Astrocyte (in vitro differentiated cells and primary cell): Measurements from ENCODE around the gene OSER1. TPM values are rescaled to one million over a fixed set of nuclear protein-coding genes. Genes with fewer than 3 reads are reported as not detected.
A peak's percentile ranks its signal among the peaks of the same experiment; 100 is the strongest.

Experiments used
- DNase-seq: peaks from one replicate; pipeline ENCODE4 v3.0.0-alpha.2; 2010; ENCODE audit warnings: low read depth
- FAIRE-seq: peaks from 2 replicates; lab custom pipeline; 2011; peaks lifted over from hg19 to GRCh38; lab: Jason Lieb, UNC
- H2AFZ ChIP-seq: 2 replicates; pipeline ENCODE4 v1.6.0; 2012; ENCODE audit warnings: low read depth, low read length, inconsistent platforms
- H3K27ac ChIP-seq: 2 replicates; pipeline ENCODE4 v1.5.1; 2011; ENCODE audit warnings: low read depth, low read length, inconsistent platforms
- H3K27me3 ChIP-seq: 2 replicates; pipeline ENCODE4 v1.6.0; 2011; ENCODE audit warnings: low read length, inconsistent platforms; ENCODE audit not compliant: insufficient read depth
- H3K36me3 ChIP-seq: 2 replicates; pipeline ENCODE4 v1.5.1; 2011; ENCODE audit warnings: low read length, inconsistent platforms; ENCODE audit not compliant: insufficient read depth
- H3K4me1 ChIP-seq: 2 replicates; pipeline ENCODE4 v1.5.1; 2011; ENCODE audit warnings: low read length, inconsistent platforms; ENCODE audit not compliant: insufficient read depth
- H3K4me2 ChIP-seq: 2 replicates; pipeline ENCODE4 v1.6.0; 2012; ENCODE audit warnings: low read length, inconsistent platforms
- H3K4me3 ChIP-seq: 2 replicates; pipeline ENCODE4 v1.5.1; 2011; ENCODE audit warnings: low read depth, mild to moderate bottlenecking, low read length, inconsistent platforms; ENCODE audit not compliant: insufficient read depth
- H3K79me2 ChIP-seq: 2 replicates; pipeline ENCODE4 v1.6.0; 2012; ENCODE audit warnings: mild to moderate bottlenecking, low read length, inconsistent platforms; ENCODE audit not compliant: insufficient read depth
- H3K9ac ChIP-seq: 2 replicates; pipeline ENCODE4 v1.6.0; 2012; ENCODE audit warnings: mild to moderate bottlenecking, low read length, inconsistent platforms
- H3K9me3 ChIP-seq: 2 replicates; pipeline ENCODE4 v1.5.1; 2012; ENCODE audit warnings: low read depth, mild to moderate bottlenecking, low read length, inconsistent platforms; ENCODE audit not compliant: insufficient read depth
- H4K20me1 ChIP-seq: 2 replicates; pipeline ENCODE4 v1.6.0; 2012; ENCODE audit warnings: low read length, inconsistent platforms; ENCODE audit not compliant: insufficient read depth
- H3K27ac Mint-ChIP-seq: one replicate; pipeline ENCODE4 v1.8.0; 2021; ENCODE audit warnings: mild to moderate bottlenecking, mixed read lengths; ENCODE audit not compliant: unreplicated experiment
- H3K27me3 Mint-ChIP-seq: one replicate; pipeline ENCODE4 v1.8.0; 2021; ENCODE audit warnings: low read depth, mixed read lengths; ENCODE audit not compliant: unreplicated experiment
- H3K36me3 Mint-ChIP-seq: one replicate; pipeline ENCODE4 v1.8.0; 2021; ENCODE audit warnings: low read depth, mixed read lengths; ENCODE audit not compliant: unreplicated experiment
- H3K4me1 Mint-ChIP-seq: one replicate; pipeline ENCODE4 v1.8.0; 2021; ENCODE audit warnings: low read depth, mixed read lengths; ENCODE audit not compliant: unreplicated experiment
- H3K4me3 Mint-ChIP-seq: one replicate; pipeline ENCODE4 v1.8.0; 2021; ENCODE audit warnings: mild to moderate bottlenecking, moderate library complexity, mixed read lengths; ENCODE audit not compliant: unreplicated experiment
- H3K9me3 Mint-ChIP-seq: one replicate; pipeline ENCODE4 v1.8.0; 2021; ENCODE audit warnings: mild to moderate bottlenecking, mixed read lengths; ENCODE audit not compliant: unreplicated experiment
- CTCF ChIP-seq: IDR thresholded peaks from 2 replicates; pipeline ENCODE4 v1.5.1; 2011; ENCODE audit warnings: low read depth, mild to moderate bottlenecking, inconsistent platforms, low read length, moderate library complexity; ENCODE audit not compliant: insufficient read depth
- EZH2 ChIP-seq: IDR thresholded peaks from 2 replicates; pipeline ENCODE4 v1.6.1; 2012; ENCODE audit warnings: mild to moderate bottlenecking, low read length, inconsistent platforms; ENCODE audit not compliant: insufficient read depth
- total RNA-seq: library from RNA; stranded (reverse); gene quantifications from 2 replicates; pipeline ENCODE4 v1.2.1, GENCODE V29; 2021

Gene OSER1
- total RNA-seq, 1 donor from 2014 or later, result 30.9 TPM

GRCh38 chr20:44203161-44203560 is 7.4 kb downstream of the OSER1 start:
- Mint-ChIP-seq H3K4me1 (peaks cover 41% of the 10 kb centered on the region), H3K9me3 (no peaks in the 10 kb centered on the region), H3K36me3 (peaks cover 19% of the 10 kb centered on the region), H3K27me3 (no peaks in the 10 kb centered on the region), H3K27ac (peak overlapping the region; percentile 29), H3K4me3 (no peak overlapping the region)
- H3K4me3 ChIP-seq, result no peak overlapping the region
- H3K4me2 ChIP-seq, result no peak overlapping the region
- H3K9me3 ChIP-seq, result no peaks in the 10 kb centered on the region
- peaks cover 15% of the 10 kb centered on the region for H3K4me1 ChIP-seq
- peaks cover 84% of the 10 kb centered on the region for H3K79me2 ChIP-seq
- no peak overlapping the region for H3K9ac ChIP-seq
- H3K36me3 ChIP-seq, result peaks cover 37% of the 10 kb centered on the region
- H4K20me1 ChIP-seq, result peaks cover 19% of the 10 kb centered on the region
- no peaks in the 10 kb centered on the region for H3K27me3 ChIP-seq
- peak; percentile 55 for FAIRE-seq
- no peak for TF ChIP-seq CTCF
- no peak for TF ChIP-seq EZH2
- H3K27ac ChIP-seq, result peak overlapping the region; percentile 46
- DNase-seq, result peak; percentile 46
- no peak overlapping the region for H2AFZ ChIP-seq

GRCh38 chr20:44200983-44201382 is 9.6 kb downstream of the OSER1 start:
- Histone ChIP-seq H3K9ac (no peak overlapping the region), H4K20me1 (peaks cover 9% of the 10 kb centered on the region), H3K9me3 (no peaks in the 10 kb centered on the region), H3K4me3 (no peak overlapping the region), H3K36me3 (peaks cover 47% of the 10 kb centered on the region), H3K27ac (no peak overlapping the region), H3K4me1 (peaks cover 15% of the 10 kb centered on the region), H2AFZ (no peak overlapping the region), H3K27me3 (no peaks in the 10 kb centered on the region), H3K79me2 (peaks cover 63% of the 10 kb centered on the region), H3K4me2 (no peak overlapping the region)
- Mint-ChIP-seq H3K9me3 (no peaks in the 10 kb centered on the region), H3K4me1 (peaks cover 29% of the 10 kb centered on the region), H3K36me3 (peaks cover 27% of the 10 kb centered on the region), H3K27ac (no peak overlapping the region), H3K4me3 (no peak overlapping the region), H3K27me3 (no peaks in the 10 kb centered on the region)
- DNase-seq, result no peak
- no peak for FAIRE-seq
- TF ChIP-seq EZH2 (no peak), CTCF (no peak)

GRCh38 chr20:44200371-44200770 is 10.2 kb downstream of the OSER1 start:
- no peak overlapping the region for H3K27ac Mint-ChIP-seq
- H3K27me3 Mint-ChIP-seq, result no peaks in the 10 kb centered on the region
- peaks cover 9% of the 10 kb centered on the region for H4K20me1 ChIP-seq
- peaks cover 27% of the 10 kb centered on the region for H3K36me3 Mint-ChIP-seq
- TF ChIP-seq EZH2 (no peak), CTCF (no peak)
- H3K4me1 ChIP-seq, result peaks cover 15% of the 10 kb centered on the region
- peaks cover 29% of the 10 kb centered on the region for H3K4me1 Mint-ChIP-seq
- H3K4me3 ChIP-seq, result no peak overlapping the region
- H3K27ac ChIP-seq, result no peak overlapping the region
- no peaks in the 10 kb centered on the region for H3K9me3 ChIP-seq
- H3K4me3 Mint-ChIP-seq, result no peak overlapping the region
- H3K9ac ChIP-seq, result no peak overlapping the region
- H3K36me3 ChIP-seq, result peaks cover 45% of the 10 kb centered on the region
- H2AFZ ChIP-seq, result no peak overlapping the region
- no peak for DNase-seq
- H3K79me2 ChIP-seq, result peaks cover 57% of the 10 kb centered on the region
- FAIRE-seq, result no peak
- H3K4me2 ChIP-seq, result no peak overlapping the region
- no peaks in the 10 kb centered on the region for H3K9me3 Mint-ChIP-seq
- H3K27me3 ChIP-seq, result no peaks in the 10 kb centered on the region
